ENCODE measurements around the gene ARHGAP45. TPM values are rescaled to one million over a fixed set of nuclear protein-coding genes. Genes with fewer than 3 reads are reported as not detected.

ARHGAP45 gene
- total and polyA plus RNA-seq, 2 of the 8 experiments (the other 6 are each of a cell fraction or from before 2014, with no cell fraction given) = 31.4 to 41.8 TPM

- no peak overlapping the region for H2AFZ ChIP-seq (ENCODE audit: low read length)
- 0 out of 2 replicates have a peak overlapping the region, but pooled peaks have one; percentile 9 for H2BK20ac ChIP-seq (ENCODE audit: low read length)
- WGBS, 2 experiments (ENCODE audit: extremely low coverage in 1 of 2, insufficient coverage in 1 of 2, insufficient read length in 1 of 2, insufficient replicate concordance in 2 of 2, low coverage in 1 of 2, low lambda C conversion rate in 2 of 2, missing lambda C conversion rate in 1 of 2) = 97% methylated on average over 14 of the region's 20 CpGs; no CpG with 5 or more reads in 1 of the 2 experiments
- H2BK5ac ChIP-seq (ENCODE audit: low read depth, low read length) = peak overlapping the region; percentile 8
- no peak overlapping the region for H3K4me2 ChIP-seq (ENCODE audit: insufficient read depth in 1 of 2, low read depth in 2 of 2, low read length in 2 of 2)
- TF ChIP-seq SRF (IDR thresholded peaks at IDR 0.05; ENCODE audit: low read depth, low read length) = no peak
- TF ChIP-seq CBX5 (IDR thresholded peaks at IDR 0.05; ENCODE audit: low read depth, low read length) = no peak
- no peak for TF ChIP-seq KDM1A (IDR thresholded peaks at IDR 0.05; ENCODE audit: borderline replicate concordance, low read length)
- no peak for TF ChIP-seq SUZ12 (IDR thresholded peaks at IDR 0.05; ENCODE audit: low read length)
- no peak for TF ChIP-seq CTBP2 (IDR thresholded peaks at IDR 0.05; ENCODE audit: borderline replicate concordance, insufficient read depth, insufficient read length, low read length)
- no peak for TF ChIP-seq FOSL1 (IDR thresholded peaks at IDR 0.05; ENCODE audit: insufficient read depth, low read depth, low read length)
- TF ChIP-seq CREB1 (IDR thresholded peaks at IDR 0.05) = no peak
- H3K9ac ChIP-seq (replicated peaks in 1 of 4; ENCODE audit: extremely low read depth in 1 of 4, low read depth in 3 of 4, low read length in 3 of 4) = no peak overlapping the region
- peaks cover 0 to 7% of the 10 kb centered on the region in 2 experiments for H4K20me1 ChIP-seq (replicated peaks in 1 of 2; ENCODE audit: control insufficient read depth in 1 of 2, insufficient read depth in 2 of 2, low read length in 2 of 2)
- H3K4me3 ChIP-seq (ENCODE audit: extremely low read depth in 1 of 4, insufficient read depth in 2 of 4, low read depth in 3 of 4, low read length in 4 of 4) = no peak overlapping the region
- H3K79me2 ChIP-seq (ENCODE audit: control insufficient read depth in 1 of 2, insufficient read depth in 2 of 2, low read length in 2 of 2) = no peaks in the 10 kb centered on the region
- no peak for FAIRE-seq
- no peak overlapping the region for H2BK120ac ChIP-seq (replicated peaks; ENCODE audit: low read depth, low read length)
- H3K14ac ChIP-seq (ENCODE audit: insufficient read length) = no peak overlapping the region
- peaks cover 0 to 21% (median 14%) of the 10 kb centered on the region in 4 experiments; a peak in 4 of 7 replicates for H3K27me3 ChIP-seq (replicated peaks in 1 of 4; ENCODE audit: control insufficient read depth in 3 of 4, extremely low read depth in 1 of 4, insufficient read depth in 3 of 4, low read length in 3 of 4)
- no peak overlapping the region for H3K4ac ChIP-seq (replicated peaks; ENCODE audit: insufficient read length, low read depth, low read length)
- no peak overlapping the region for H2BK15ac ChIP-seq (ENCODE audit: low read length)
- H3K27ac ChIP-seq (ENCODE audit: low read depth, low read length) = no peak overlapping the region
- no peak overlapping the region for H4K8ac ChIP-seq (ENCODE audit: extremely low read depth, insufficient read depth, low read length)
- H4K91ac ChIP-seq (replicated peaks; ENCODE audit: insufficient read length, low read length) = no peak overlapping the region
- no peak for DNase-seq (ENCODE audit: low read depth in 1 of 2, low spot score in 2 of 2)
- no peak overlapping the region for H2BK12ac ChIP-seq (ENCODE audit: low read depth, low read length)
- no peak overlapping the region for H3K23ac ChIP-seq (ENCODE audit: insufficient read length)
- ChIA-PET CTCF (ENCODE audit: partially characterized antibody) (interaction anchor here (0.6 to 1.5 kb wide), 3 partner anchors 23 to 883 kb away, joined by 3 to 4 read pairs (median 3); partner anchors contain the start of gene ABCA7), POLR2A (ENCODE audit: partially characterized antibody) (interaction anchor here (1.2 to 6.9 kb wide), 5 partner anchors 11 to 33 kb away, joined by 4 to 97 read pairs (median 6); partner anchors contain the start of gene CNN2)
- peaks cover 0 to 23% (median 6%) of the 10 kb centered on the region in 4 experiments; a peak in 4 of 8 replicates for H3K36me3 ChIP-seq (ENCODE audit: control insufficient read depth in 2 of 4, insufficient read depth in 4 of 4, low read length in 3 of 4)
- H4K5ac ChIP-seq (ENCODE audit: insufficient read length, low read depth, low read length) = no peak overlapping the region
- no peak overlapping the region for H3K18ac ChIP-seq (ENCODE audit: extremely low read depth, low read length)
- peaks cover 8% of the 10 kb centered on the region; the same call in 1 of the 2 replicates for H3K23me2 ChIP-seq (ENCODE audit: low read depth, low read length)
- peaks cover 24 to 41% of the 10 kb centered on the region in 2 experiments for H3K9me3 ChIP-seq (ENCODE audit: insufficient read depth in 2 of 2, low read depth in 1 of 2, low read length in 1 of 2)
- H2AK5ac ChIP-seq (ENCODE audit: low read depth, low read length) = no peak overlapping the region
- H3K56ac ChIP-seq (replicated peaks; ENCODE audit: insufficient read length, low read depth, low read length) = no peak overlapping the region
- H3K4me1 ChIP-seq (replicated peaks in 1 of 4; ENCODE audit: control insufficient read depth in 3 of 4, insufficient read depth in 4 of 4, low read length in 3 of 4) = peaks cover 0 to 27% (median 15%) of the 10 kb centered on the region in 4 experiments; a peak in 6 of 7 replicates
- no peaks in the 10 kb centered on the region for H3K79me1 ChIP-seq (ENCODE audit: low read depth, low read length)
Measured at GRCh38 chr19:1061987-1062386, 5.0 kb upstream of the ARHGAP45 start.
